Measurements from ENCODE around the gene TPRG1L.

The TPRG1L gene

DNA sequence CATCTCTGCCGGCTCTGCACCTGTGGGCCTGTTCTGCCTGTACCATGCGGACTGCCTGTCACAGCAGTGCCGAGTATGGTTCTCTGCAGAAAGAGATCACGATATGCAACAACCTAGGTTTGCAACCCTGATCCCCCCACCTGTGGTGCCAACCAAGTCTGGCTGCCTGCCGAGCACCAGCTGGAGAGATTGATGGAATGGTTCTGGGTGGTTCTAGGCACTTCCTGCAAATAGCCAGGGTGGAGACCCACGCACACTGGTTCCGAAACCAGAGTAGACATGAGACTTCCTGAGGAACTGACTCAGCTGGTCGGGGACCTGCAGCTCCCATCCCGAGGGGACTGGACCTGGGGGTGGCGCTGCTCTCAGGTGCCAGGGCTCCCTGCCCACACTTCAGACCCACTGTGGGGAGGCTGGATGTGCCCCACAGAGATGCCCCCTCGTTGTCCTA lies 5.4 kb downstream of the TPRG1L start:
- no peak for DNase-seq

DNA sequence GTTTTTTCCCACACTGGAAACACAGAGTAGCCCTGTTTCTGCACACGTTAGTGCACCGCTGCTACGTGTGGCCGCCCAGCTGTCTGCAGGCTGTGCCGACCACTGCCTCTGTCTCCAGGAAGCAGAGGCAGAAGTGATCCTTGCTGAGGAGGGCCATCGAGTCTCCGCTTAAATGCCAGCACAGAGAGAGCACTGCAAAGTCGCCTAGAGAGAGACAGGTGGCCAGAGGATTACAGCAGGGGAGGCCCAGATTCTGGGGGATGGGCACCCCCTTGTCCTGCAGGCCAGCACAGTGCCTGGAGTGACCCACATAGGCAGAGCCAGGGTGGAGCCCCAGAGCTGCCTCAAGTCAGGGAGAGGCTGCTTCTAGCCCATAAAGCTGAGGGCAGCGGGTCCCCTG lies 6.1 kb downstream of the TPRG1L start:
- no peak for DNase-seq

DNA sequence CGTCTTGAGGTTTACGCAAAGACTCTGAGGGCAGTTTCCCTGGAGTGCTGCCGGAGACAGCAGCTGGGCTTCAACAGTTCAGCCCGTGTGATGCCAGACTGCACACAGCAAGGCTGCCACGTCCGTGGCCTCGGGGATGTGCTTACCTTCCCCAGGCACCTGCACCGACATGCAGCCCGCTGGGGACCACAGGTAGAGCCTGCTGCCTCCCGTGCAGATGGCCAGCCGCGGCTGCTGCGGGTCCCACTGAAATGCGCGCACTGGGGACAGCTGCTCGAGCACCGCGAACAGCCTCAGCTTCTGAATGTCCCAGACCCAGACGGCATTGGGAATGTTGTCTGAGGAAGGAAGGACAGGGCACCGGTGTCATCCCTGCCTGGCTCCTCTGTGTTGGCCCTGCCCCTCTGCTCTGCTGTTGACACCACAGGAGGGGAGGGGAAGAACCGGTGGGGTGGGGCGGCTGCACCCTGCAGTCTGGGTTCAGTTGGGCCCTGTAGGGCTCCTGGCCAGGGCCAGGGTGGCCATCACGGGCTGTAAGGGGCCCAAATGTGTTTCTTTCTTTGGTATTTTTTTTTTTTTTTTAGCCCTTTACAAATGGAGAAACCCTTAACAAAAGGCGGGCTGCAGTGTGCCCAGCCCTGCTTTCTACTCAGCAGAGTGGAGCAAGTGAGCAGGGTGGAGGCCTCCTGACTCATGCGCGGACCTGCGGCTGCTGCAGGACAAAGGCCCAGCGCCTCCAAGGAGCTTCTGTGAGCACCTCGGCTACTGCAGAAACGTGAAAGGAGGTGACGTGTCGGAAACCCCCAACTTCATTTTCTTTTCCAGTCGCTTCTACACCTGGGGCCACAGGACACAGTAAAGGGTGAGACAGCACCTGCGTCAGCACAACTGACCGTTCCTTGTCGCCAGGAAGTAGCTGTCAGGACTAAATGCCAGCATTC lies 6.8 kb downstream of the TPRG1L start:
- DNase-seq: no peak

GRCh38 chr1:3632298-3632697 lies 7.5 kb downstream of the TPRG1L start:
- no peak for DNase-seq

DNA sequence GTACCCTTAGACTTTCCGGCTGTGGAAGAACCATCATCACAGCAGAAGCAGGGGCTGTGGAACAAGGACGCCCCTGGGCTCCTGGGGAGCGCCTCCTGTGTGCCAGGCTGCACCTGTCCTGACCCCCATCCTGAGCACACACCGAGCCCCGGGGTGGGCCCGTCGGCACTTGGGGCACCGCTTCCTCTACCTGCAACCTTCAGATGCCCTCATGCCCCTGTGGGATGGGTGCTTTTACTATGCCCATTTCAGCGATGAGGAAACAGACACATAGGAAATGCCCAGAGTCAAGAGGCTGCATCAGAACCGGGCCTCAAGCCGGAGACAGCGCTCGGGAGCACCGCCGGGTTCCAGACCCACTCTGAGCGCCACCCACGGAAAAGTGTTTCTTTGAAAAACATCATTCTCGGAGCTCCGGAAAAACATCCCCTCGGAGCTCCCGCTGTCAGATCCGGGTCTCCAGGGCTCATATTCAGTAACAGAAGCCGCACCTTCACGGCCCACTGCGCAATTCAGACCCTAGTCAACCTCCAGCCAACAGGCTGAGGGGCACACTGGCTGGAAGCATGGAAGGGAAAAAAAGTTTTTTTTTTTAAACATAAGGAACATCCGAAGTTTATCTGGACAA lies 8.0 kb downstream of the TPRG1L start:
- DNase-seq: no peak

- no peak for DNase-seq
Measured at GRCh38 chr1:3633344-3634058, 8.7 kb downstream of the TPRG1L start.

GRCh38 chr1:3634059-3634800 lies 9.4 kb downstream of the TPRG1L start:
- DNase-seq: no peak

DNA sequence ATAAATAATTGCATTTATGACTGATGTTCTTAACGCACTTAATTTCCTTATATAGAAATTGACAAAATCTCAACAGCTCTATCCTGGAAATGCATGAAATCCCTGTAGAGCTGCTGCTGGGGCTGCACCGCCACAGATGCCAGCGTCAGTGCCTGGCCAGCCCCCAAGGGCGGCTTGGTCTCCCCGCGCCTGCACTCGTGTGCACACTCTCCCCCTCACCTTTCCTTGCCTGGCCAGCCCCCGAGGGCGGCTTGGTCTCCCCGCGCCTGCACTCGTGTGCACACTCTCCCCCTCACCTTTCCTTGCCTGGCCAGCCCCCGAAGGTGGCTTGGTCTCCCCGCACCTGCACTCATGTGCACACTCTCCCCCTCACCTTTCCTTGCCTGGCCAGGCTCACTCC lies 11.3 kb downstream of the TPRG1L start:
- DNase-seq: no peak

GRCh38 chr1:3636531-3636930 lies 11.7 kb downstream of the TPRG1L start:
- DNase-seq: no peak

- no peak for DNase-seq
Measured at GRCh38 chr1:3638027-3638426, 13.2 kb downstream of the TPRG1L start.

- no peak for DNase-seq
Measured at GRCh38 chr1:3638676-3639075, 13.9 kb downstream of the TPRG1L start.

DNA sequence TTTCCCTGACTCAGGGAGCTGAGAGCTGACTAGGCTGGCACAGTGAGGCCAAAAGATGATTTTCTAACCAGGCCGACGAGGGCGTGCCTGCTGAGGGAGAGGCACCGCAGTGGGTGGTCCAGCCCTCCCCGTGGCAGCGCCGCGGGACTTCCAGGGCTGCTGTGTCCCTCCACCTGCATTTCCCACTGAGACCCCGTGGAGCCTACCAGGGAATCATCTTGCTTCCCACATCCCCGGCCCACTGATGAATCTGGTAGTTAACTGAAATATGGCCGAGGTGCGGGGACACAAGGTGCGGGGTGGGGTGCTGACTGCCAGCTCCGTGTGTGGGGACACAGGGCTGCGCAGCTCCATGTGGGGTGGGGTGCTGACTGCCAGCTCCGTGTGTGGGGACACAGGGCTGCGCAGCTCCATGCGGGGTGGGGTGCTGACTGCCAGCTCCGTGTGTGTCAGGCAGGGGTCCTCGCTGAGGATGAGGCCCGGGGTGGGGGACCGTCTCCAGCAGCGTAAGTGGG lies 14.6 kb downstream of the TPRG1L start:
- DNase-seq: no peak

GRCh38 chr1:3640121-3640837 lies 15.5 kb downstream of the TPRG1L start:
- no peak for DNase-seq

- DNase-seq: no peak
Measured at GRCh38 chr1:3641046-3641760, 16.4 kb downstream of the TPRG1L start.

DNA sequence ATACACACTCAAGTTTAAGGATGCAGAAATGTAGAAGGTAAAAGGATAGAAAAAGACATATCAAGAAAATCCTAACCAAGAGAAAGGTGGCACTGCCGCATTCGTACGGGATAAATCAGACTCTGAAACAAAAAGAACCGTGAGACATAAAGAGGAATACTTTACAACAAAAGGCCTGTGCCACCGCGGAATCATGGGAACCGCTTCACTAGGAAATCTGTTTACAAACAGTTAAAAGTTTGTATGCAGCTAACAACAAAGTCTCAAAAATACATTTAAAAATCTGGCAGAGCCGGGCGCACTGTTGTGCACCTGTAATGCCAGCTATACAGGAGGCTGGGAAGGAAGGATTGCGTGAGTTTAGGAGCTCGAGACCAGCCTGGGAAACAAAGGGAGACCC lies 17.0 kb downstream of the TPRG1L start:
- DNase-seq: no peak

- no peak for DNase-seq
Measured at GRCh38 chr1:3642919-3643675, 18.3 kb downstream of the TPRG1L start.

- no peak for DNase-seq
Measured at GRCh38 chr1:3644273-3644672, 19.5 kb downstream of the TPRG1L start.

- DNase-seq: no peak
Measured at GRCh38 chr1:3645247-3645646, 20.4 kb downstream of the TPRG1L start.

DNA sequence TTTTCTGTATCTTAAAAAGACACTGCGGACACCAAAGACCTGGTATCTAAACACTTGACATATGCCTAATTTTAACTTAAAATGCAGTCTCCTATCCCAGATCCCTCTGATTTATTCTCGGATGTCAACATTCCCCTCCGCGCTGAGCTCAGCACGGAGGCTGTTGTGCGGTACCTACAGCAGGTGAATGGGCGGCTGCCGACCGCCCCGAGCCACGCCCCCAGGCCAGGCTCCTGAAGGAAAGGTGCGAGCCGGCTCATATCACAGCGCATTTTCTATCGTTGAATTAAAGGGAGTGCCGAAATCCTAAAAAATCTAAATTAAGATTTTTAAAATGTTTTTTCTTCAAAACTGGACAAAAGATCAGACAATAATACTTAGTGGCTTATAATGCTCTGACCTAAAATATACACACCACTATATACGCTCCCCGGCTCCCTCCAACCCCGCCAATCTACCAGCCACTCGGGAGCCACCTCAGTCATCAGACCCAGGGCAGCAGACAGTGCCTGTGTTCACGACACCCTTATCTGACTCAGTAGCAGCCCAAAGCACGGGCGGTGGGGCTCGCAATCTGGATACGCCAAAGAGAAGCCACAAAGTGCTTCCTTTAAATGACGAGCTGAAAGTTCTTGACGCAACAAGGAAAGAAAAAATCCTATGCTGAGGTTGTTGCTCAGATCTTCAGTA lies 21.0 kb downstream of the TPRG1L start:
- no peak for DNase-seq

- no peak for DNase-seq
Measured at GRCh38 chr1:3646596-3646995, 21.8 kb downstream of the TPRG1L start.

Measured in NCI-H1105 (cell line).